GM12878 (cell line): ENCODE results near the gene LRP8. TPM values are rescaled to one million over a fixed set of nuclear protein-coding genes. Genes with fewer than 3 reads are reported as not detected.

ENCODE experiments used
- BCLAF1 ChIP-seq: fragments of 450-650 bp; IDR thresholded peaks from 2 replicates; pipeline ENCODE4 v1.6.1; 2017; ENCODE audit warnings: antibody characterized with exemption, mild to moderate bottlenecking, moderate library complexity
- CEBPZ ChIP-seq: fragments of 150-350 bp; IDR thresholded peaks from 2 replicates; pipeline ENCODE4 v1.6.1; 2016; ENCODE audit warnings: low read depth, low read length
- ESRRA ChIP-seq: IDR thresholded peaks from 2 replicates; pipeline ENCODE4 v1.6.1; 2012; ENCODE audit warnings: mild to moderate bottlenecking, low read length, improper control_type of control experiment
- GABPA ChIP-seq: IDR thresholded peaks from 2 replicates; pipeline ENCODE4 v1.6.1; 2014; ENCODE audit warnings: antibody characterized with exemption, low read depth, mild to moderate bottlenecking, inconsistent platforms
- MAX ChIP-seq: IDR thresholded peaks from 2 replicates; pipeline ENCODE4 v1.6.1; 2012; ENCODE audit warnings: low read depth, low read length, improper control_type of control experiment
- MLLT1 ChIP-seq: fragments of 450-650 bp; IDR thresholded peaks from 2 replicates; pipeline ENCODE4 v1.6.1; 2016; ENCODE audit warnings: mild to moderate bottlenecking
- NFYB ChIP-seq: IDR thresholded peaks from 2 replicates; pipeline ENCODE4 v1.6.1; 2011; ENCODE audit warnings: low read depth, mild to moderate bottlenecking, low read length, improper control_type of control experiment, moderate library complexity; ENCODE audit not compliant: insufficient read depth
- PML ChIP-seq: IDR thresholded peaks from 2 replicates; pipeline ENCODE4 v1.6.1; 2012; ENCODE audit warnings: low read length, inconsistent platforms
- POLR2A ChIP-seq: IDR thresholded peaks from 2 replicates; pipeline ENCODE4 v1.6.1; 2011; ENCODE audit warnings: low read depth, mild to moderate bottlenecking, low read length
- RAD21 ChIP-seq: IDR thresholded peaks from 2 replicates; pipeline ENCODE4 v1.6.1; 2011; ENCODE audit warnings: mild to moderate bottlenecking, low read depth, low read length, moderate library complexity; ENCODE audit not compliant: insufficient read depth
- SKIL ChIP-seq: fragments of 450-650 bp; IDR thresholded peaks from 2 replicates; pipeline ENCODE4 v1.6.1; 2017; ENCODE audit warnings: mild to moderate bottlenecking, low read depth, inconsistent platforms; ENCODE audit not compliant: poor library complexity, severe bottlenecking
- SMC3 ChIP-seq: IDR thresholded peaks from 2 replicates; pipeline ENCODE4 v1.6.1; 2011; ENCODE audit warnings: low read length, improper control_type of control experiment, borderline replicate concordance
- SREBF2 ChIP-seq: IDR thresholded peaks from 2 replicates; pipeline ENCODE4 v1.6.1; 2012; ENCODE audit warnings: mild to moderate bottlenecking, low read length
- ZNF207 ChIP-seq: fragments of 450-650 bp; IDR thresholded peaks from 2 replicates; pipeline ENCODE4 v1.6.1; 2014; ENCODE audit warnings: antibody characterized with exemption, mild to moderate bottlenecking, borderline replicate concordance
- polyA plus RNA-seq, 11 experiments: library from polyadenylated mRNA; depleted of rRNA in 4 of 11; unstranded in 6 of 11; stranded (reverse) in 5 of 11; fragments of >200 nt; fragmentation: Nextera tagmentation in 4 of 11; fragmentation: Illumina TruSeq in 1 of 11; extraction: Ambion mirVana in 4 of 11; extraction: Trizol in 1 of 11; gene quantifications; 1 replicate in 1 of 11; 2 replicates in 10 of 11; pipeline versions ENCODE4 v1.2.1 to v1.2.3, GENCODE V29; 2011 to 2016; ENCODE audit warnings: inconsistent platforms in 2 of 11, missing spikeins in 2 of 11, low read depth in 1 of 11
- total RNA-seq, 4 experiments: library from RNA; depleted of rRNA in 3 of 4; stranded (reverse); fragments of >200 nt in 3 of 4; fragmentation: Illumina TruSeq in 1 of 4; extraction: Trizol in 1 of 4; gene quantifications; 2 replicates each; pipeline versions ENCODE4 v1.2.1 to v1.2.3, GENCODE V29; 2013 to 2021
- TF ChIP-seq, protein P1 (sequence below): fragments of 450-650 bp; formaldehyde crosslinking; IDR thresholded peaks from 2 replicates; pipeline ENCODE4 v1.4.0; 2020; ENCODE audit warnings: mild to moderate bottlenecking, moderate library complexity

Gene LRP8
- total and polyA plus RNA-seq, 10 of the 15 experiments (the other 5 are each of a cell fraction or from before 2014, with no cell fraction given), result 2.8 to 40.5 (median 22.3) TPM

DNA sequence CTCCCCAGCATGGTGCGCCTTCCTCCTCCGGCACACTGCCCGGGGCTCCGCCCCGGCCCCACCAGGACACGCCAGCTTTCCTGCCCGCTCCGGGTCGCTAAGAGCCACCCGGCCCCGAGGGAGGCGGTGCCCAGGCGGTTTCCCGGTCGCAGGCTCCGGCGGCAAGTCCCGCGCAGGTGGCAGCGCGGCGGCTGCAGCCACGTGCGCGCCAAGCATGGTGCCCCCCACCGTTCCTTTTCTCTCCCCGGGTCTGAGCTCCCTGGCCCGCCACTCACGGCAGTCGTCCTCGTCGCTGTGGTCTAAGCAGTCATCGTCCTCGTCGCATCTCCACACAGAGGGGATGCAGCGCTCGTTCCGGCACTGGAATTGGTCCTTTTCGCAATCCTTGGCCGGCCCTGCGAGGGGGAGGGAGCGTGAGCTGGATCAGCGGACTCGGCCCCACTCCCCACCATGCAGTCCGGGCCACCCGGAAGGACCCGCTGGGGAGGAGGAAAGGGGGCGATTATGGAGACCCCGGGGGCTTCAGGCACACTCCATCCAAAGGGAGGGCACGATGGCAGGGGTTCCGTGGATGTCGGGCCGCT is 1.2 kb downstream of the LRP8 start (continued):
- no peak for TF ChIP-seq CEBPZ
- TF ChIP-seq MLLT1, result peak; percentile 16; the same call in 1 of the 2 replicates
- peak; percentile 36; the same call in 1 of the 2 replicates for TF ChIP-seq MAX
- peak; percentile 72 for TF ChIP-seq POLR2A
- no peak for TF ChIP-seq PML
- no peak for TF ChIP-seq RAD21
- no peak for TF ChIP-seq SREBF2
- no peak for TF ChIP-seq ESRRA
- no peak for TF ChIP-seq GABPA
- no peak for TF ChIP-seq SMC3
- TF ChIP-seq ZNF207, result no peak
- TF ChIP-seq, protein P1, sequence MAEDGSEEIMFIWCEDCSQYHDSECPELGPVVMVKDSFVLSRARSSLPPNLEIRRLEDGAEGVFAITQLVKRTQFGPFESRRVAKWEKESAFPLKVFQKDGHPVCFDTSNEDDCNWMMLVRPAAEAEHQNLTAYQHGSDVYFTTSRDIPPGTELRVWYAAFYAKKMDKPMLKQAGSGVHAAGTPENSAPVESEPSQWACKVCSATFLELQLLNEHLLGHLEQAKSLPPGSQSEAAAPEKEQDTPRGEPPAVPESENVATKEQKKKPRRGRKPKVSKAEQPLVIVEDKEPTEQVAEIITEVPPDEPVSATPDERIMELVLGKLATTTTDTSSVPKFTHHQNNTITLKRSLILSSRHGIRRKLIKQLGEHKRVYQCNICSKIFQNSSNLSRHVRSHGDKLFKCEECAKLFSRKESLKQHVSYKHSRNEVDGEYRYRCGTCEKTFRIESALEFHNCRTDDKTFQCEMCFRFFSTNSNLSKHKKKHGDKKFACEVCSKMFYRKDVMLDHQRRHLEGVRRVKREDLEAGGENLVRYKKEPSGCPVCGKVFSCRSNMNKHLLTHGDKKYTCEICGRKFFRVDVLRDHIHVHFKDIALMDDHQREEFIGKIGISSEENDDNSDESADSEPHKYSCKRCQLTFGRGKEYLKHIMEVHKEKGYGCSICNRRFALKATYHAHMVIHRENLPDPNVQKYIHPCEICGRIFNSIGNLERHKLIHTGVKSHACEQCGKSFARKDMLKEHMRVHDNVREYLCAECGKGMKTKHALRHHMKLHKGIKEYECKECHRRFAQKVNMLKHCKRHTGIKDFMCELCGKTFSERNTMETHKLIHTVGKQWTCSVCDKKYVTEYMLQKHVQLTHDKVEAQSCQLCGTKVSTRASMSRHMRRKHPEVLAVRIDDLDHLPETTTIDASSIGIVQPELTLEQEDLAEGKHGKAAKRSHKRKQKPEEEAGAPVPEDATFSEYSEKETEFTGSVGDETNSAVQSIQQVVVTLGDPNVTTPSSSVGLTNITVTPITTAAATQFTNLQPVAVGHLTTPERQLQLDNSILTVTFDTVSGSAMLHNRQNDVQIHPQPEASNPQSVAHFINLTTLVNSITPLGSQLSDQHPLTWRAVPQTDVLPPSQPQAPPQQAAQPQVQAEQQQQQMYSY (CRISPR knock-in tag), result no peak
- no peak for TF ChIP-seq BCLAF1
- TF ChIP-seq SKIL, result no peak
- 0 out of 2 replicates have a peak, but pooled peaks have one; percentile 9 for TF ChIP-seq NFYB
